ENCODE data around the gene SH3RF3.

SH3RF3 gene

DNA sequence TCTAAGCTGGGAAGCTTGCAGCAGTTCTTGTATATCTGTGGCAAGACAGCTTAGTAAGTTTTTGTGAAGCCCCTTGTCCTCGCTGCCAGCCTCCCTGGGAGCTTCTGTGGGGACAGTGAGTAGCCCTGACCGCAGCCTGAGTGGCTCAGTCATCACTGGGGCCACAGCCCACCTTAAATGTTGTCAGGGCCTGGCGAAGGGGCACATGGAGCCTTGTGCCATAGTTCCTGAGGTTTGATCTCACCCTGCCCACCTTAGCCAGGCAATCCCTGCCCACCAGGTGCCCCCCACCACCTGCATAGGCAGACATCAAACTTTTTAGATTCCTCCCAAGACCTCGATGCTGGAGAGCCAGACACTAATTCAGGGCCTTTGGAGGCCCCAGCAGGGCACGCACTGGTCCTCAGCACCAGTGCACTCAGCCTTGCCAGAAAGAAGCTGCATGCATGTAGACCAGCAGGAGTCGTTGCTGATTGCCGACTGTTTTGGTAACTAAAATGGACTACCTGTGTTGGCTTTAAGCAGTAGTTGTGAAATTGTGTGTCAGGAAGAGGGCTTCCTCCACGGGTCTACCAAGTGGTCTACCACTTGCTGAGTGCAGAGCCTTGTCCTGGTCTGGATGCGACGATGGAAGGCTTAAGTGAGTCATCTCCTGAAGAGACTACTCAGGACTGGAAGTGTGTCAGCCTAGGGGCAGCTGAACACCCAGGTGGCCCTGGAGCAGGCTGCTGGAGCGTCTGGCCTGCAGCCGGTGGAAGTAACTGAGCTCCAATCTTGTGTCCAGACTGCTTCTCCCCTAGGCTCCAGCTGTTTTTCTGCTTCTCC, 251.7 kb downstream of the SH3RF3 start:
- FAIRE-seq (no peak), DNase-seq (ENCODE audit: insufficient read length, low spot score) (peak; percentile 4)

DNA sequence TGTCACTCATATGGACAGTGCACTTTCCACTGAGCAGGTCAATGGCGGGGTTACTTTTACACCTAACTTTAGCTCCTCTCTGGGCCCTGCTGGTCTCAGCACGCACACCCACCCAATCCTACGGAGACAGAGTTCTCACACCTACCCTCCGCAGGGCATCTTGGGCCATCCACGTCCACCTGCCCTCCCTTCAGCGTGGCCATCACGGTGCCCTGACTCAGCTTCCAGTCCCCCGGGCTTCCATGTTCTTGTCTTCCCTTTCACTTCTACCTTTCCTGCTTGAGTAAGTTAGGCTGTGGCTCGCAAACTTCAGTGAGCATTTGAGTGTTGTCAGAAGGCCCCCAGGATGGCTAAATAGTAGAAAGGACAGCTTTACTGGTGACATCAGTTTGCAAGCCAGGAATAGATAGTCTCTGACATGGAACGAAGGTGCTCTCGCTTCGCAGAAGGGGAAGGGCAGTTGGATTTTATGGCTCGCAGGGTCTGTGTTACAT, 252.4 kb downstream of the SH3RF3 start:
- FAIRE-seq, result no peak
- no peak for TF ChIP-seq PAX5 (IDR thresholded peaks at IDR 0.05; ENCODE audit: insufficient read depth, low read length, severe bottlenecking)
- DNase-seq (ENCODE audit: insufficient read length, low spot score), result no peak

More for the DNA sequence above, 251.7 kb downstream of the SH3RF3 start:
- TF ChIP-seq POU2F2 (IDR thresholded peaks at IDR 0.05; ENCODE audit: low read depth, low read length), result no peak
- TF ChIP-seq POLR2AphosphoS5 (IDR thresholded peaks at IDR 0.05; ENCODE audit: low read depth, low read length), result no peak
- no peak for TF ChIP-seq SPI1 (IDR thresholded peaks at IDR 0.05; ENCODE audit: low read depth, low read length)

DNA sequence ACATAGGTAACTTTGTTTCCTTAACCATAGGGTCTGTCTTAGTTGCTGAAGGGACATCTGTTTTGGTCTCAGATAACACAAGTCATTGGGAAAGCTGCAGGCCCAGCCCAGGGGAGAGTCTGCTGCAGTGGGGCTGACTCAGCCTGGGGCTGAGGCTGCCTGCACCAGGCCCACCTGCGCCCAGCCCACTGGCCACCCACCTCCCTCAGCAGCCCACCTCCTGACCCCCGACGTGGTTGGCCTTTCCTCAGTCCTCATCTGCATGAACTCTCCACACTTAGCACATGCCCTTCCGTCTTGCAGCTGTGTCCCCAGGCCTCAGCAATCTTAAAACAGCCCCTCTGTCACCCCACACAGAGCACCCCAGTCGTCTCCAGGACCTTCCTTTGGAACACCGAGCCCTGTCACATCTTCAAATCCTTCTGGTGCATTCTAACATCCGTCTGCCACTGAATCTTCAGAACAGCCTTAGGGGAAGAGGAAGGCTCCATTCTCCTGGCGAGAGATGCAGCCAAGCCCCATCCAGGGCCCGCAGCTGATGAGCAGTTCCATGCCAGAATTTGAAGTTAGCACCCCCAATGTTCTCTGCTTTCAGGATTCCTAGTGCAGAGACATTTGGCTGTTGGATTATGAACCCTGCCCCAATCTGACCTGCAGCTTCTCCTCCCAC, 253.4 kb downstream of the SH3RF3 start:
- DNase-seq (ENCODE audit: insufficient read length, low spot score) (no peak), FAIRE-seq (no peak)
- TF ChIP-seq POU2F2 (IDR thresholded peaks at IDR 0.05; ENCODE audit: low read depth, low read length) (no peak), PAX5 (IDR thresholded peaks at IDR 0.05; ENCODE audit: insufficient read depth, low read length, severe bottlenecking) (no peak), SPI1 (IDR thresholded peaks at IDR 0.05; ENCODE audit: low read depth, low read length) (no peak), POLR2AphosphoS5 (IDR thresholded peaks at IDR 0.05; ENCODE audit: low read depth, low read length) (no peak), POLR2A (IDR thresholded peaks at IDR 0.05; ENCODE audit: low read depth, low read length) (no peak), TAF1 (IDR thresholded peaks at IDR 0.05; ENCODE audit: low read depth, low read length) (no peak)

DNA sequence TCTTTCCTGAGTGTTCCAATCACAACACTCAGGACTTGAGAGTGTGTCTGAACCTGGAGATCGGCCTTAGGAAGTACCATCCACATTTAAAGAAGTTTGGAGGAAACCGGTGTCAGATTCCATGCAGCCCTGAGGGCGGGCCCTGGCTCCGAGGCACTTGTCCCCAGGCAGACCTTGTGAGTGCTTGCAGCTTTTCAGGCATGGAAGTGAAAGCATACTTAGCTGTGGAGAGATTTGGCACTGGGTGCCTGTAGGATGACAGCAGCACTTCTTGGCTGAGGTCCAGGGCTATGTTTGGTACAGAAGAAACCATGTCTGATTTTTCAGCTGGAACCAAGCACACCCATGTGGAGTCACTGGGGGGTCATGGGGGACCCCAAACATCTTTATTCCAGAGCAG, 253.9 kb downstream of the SH3RF3 start:
- TF ChIP-seq SPI1 (IDR thresholded peaks at IDR 0.05; ENCODE audit: low read depth, low read length) (no peak), POLR2A (IDR thresholded peaks at IDR 0.05; ENCODE audit: low read depth, low read length) (no peak), POU2F2 (IDR thresholded peaks at IDR 0.05; ENCODE audit: low read depth, low read length) (no peak), POLR2AphosphoS5 (IDR thresholded peaks at IDR 0.05; ENCODE audit: low read depth, low read length) (no peak), TAF1 (IDR thresholded peaks at IDR 0.05; ENCODE audit: low read depth, low read length) (no peak), PAX5 (IDR thresholded peaks at IDR 0.05; ENCODE audit: insufficient read depth, low read length, severe bottlenecking) (no peak)
- FAIRE-seq, result no peak
- no peak for DNase-seq (ENCODE audit: insufficient read length, low spot score)

DNA sequence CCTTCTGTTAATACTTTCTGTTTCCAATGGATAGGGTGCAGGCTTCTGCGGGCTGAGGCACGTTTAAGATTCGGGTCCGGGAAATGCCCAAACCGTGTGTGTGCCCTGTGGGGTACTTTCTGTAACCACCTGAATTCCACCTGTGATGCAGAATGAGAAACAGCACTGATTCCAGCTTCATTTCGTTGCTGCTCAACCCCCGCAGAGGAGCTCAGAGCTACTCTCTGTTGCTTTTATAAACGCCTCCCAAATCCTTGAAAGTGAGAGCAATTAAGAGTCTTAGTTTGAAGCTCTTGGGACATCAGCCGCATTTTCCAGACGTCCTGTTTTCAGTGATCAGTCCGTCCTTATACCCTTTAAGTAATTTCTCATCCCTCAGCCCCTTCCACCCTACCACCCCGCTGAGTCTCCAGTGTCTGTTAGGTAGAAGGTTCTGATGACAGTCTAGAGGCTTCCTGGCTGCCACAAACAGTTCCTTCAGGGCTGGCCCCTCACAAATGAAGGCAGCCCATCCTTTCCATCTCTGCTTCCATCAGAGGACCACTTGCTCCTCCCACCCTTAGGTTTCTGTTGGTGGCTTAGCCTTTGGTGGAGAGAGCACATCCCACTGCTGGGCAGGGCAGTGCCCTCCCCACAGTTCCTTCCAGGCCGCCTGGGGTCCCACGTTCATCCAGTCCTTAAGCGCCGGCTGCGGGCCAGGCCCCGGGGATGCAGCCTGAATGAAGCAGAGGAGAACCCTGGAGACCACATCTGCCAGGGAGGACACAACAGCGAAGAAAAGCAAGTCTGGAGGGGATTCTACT, 254.7 kb downstream of the SH3RF3 start:
- DNase-seq (ENCODE audit: insufficient read length, low spot score) (no peak), FAIRE-seq (no peak)
- TF ChIP-seq POLR2AphosphoS5 (IDR thresholded peaks at IDR 0.05; ENCODE audit: low read depth, low read length), result no peak
- TF ChIP-seq POU2F2 (IDR thresholded peaks at IDR 0.05; ENCODE audit: low read depth, low read length), result no peak
- TF ChIP-seq POLR2A (IDR thresholded peaks at IDR 0.05; ENCODE audit: low read depth, low read length), result no peak

DNA sequence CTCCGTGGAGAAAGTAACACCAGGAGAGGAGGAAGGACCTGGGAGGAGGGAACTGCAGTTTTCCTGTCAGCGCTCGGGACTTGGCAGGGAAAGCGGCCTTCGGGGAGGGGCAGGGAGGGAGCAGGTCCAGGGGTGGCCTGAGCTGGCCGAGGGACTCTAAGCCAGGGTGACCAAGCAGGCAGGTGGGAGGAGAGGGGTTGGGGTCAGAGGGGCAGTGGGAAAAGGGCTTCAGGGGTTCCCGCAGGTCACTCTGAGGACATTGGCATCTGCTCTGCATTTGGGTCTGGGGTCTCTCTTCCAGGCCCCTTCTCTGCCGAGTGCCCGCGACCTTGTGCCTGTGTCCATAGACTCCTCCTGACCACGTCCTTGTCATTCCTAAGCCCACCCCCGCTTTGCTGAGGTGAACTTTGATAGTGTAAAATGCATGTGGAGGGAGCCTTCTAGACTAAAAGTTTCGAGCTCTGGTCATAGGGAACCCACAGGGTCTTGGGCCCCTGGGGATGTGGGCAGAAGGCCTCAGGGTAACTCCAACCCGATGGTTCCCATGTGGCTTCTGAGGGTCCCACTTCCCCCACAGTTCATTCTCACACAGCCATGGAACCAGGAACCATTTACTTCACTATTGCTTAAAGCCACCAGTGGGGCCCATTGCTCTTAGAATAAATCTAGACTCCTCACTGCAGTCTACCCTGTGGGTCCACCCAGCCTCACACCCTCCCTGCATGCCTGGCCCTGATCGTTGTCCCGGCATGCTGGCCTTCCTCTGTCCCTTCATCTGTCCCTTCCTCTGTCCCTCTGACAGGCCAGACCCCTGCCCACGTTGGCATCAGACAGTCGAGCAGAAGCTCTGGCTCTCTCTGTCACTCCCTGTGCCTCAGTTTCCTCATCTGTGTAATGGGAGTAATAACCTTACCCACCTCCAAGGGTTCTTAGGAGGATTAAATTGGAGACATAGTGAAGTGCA, 255.6 kb downstream of the SH3RF3 start:
- DNase-seq (ENCODE audit: insufficient read length, low spot score), result no peak
- TF ChIP-seq TAF1 (IDR thresholded peaks at IDR 0.05; ENCODE audit: low read depth, low read length) (no peak), PAX5 (IDR thresholded peaks at IDR 0.05; ENCODE audit: insufficient read depth, low read length, severe bottlenecking) (no peak), POU2F2 (IDR thresholded peaks at IDR 0.05; ENCODE audit: low read depth, low read length) (no peak), SPI1 (IDR thresholded peaks at IDR 0.05; ENCODE audit: low read depth, low read length) (no peak), POLR2AphosphoS5 (IDR thresholded peaks at IDR 0.05; ENCODE audit: low read depth, low read length) (no peak), POLR2A (IDR thresholded peaks at IDR 0.05; ENCODE audit: low read depth, low read length) (no peak)
- no peak for FAIRE-seq

DNA sequence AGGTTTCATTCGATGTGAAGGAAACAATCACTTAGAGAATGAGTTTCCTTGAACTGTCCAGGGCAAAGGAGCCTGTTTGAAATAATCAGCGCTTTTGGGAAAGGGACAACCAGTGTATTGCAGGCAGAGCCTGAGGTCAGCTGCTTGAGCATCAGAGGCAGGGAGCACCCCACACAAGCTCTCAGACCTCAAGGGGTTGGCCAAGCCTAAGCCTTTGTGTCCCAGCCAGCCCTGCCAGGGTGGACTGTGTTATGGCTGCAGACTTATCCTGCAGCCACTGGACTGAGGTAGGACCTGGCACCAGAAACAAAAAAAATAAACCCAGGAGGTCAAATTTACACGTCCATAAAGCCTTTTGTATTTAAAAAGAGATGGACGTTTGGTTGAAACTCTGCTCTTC, 256.5 kb downstream of the SH3RF3 start:
- FAIRE-seq (no peak), DNase-seq (ENCODE audit: insufficient read length, low spot score) (no peak)
- TF ChIP-seq POLR2AphosphoS5 (IDR thresholded peaks at IDR 0.05; ENCODE audit: low read depth, low read length), result no peak
- TF ChIP-seq POLR2A (IDR thresholded peaks at IDR 0.05; ENCODE audit: low read depth, low read length), result no peak
- no peak for TF ChIP-seq SPI1 (IDR thresholded peaks at IDR 0.05; ENCODE audit: low read depth, low read length)
- TF ChIP-seq TAF1 (IDR thresholded peaks at IDR 0.05; ENCODE audit: low read depth, low read length), result no peak

DNA sequence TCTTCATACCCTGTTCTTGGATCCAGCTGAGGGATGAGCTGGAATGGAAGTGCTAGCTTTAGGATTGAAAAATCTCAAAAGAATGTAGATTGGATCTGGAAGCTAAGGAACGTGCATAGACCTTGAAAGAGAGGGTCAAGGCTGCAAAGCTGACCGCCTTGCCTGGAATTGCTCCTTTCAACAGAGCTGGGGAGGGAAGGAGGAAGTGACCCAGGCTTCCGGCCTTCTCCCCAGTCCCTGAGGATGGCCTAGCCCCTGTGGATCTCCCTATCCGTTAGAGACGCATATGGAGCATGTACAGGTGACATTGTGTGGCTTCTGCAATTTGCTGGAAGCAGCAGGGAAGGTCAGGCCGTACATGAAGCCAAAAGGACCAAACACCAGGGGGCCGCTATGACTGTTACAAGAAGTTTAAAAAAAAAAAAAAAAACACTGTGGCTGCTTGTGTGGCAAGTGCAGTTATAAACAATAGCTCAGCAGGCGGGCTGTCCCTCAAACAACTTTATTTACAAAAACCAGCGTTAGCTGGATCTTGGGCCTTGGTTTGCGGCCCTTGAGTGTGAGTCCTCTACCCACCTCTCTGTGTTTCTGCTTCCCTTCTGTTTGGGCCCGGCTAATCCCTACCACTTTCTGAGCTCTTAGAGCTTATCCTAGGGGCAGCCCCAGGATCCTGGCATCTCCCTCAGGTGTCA, 257.1 kb downstream of the SH3RF3 start:
- TF ChIP-seq TAF1 (IDR thresholded peaks at IDR 0.05; ENCODE audit: low read depth, low read length) (no peak), PAX5 (IDR thresholded peaks at IDR 0.05; ENCODE audit: insufficient read depth, low read length, severe bottlenecking) (no peak), SPI1 (IDR thresholded peaks at IDR 0.05; ENCODE audit: low read depth, low read length) (no peak), POU2F2 (IDR thresholded peaks at IDR 0.05; ENCODE audit: low read depth, low read length) (no peak), POLR2AphosphoS5 (IDR thresholded peaks at IDR 0.05; ENCODE audit: low read depth, low read length) (no peak), POLR2A (IDR thresholded peaks at IDR 0.05; ENCODE audit: low read depth, low read length) (no peak)
- DNase-seq (ENCODE audit: insufficient read length, low spot score) (no peak), FAIRE-seq (no peak)
